Right cardiac atrium (tissue), 5 donors: Measurements from ENCODE around the gene SNTA1. TPM values are rescaled to one million over a fixed set of nuclear protein-coding genes. Genes with fewer than 3 reads are reported as not detected.

ENCODE experiments used
- ATAC-seq, 2 donors: fragments of 200-7000 bp; cut with Tn5 transposase; one replicate each; pipeline versions ENCODE4 v1.8.0 to v1.9.1; 2020; ENCODE audit warnings: moderate library complexity in 2 of 2, mild to moderate bottlenecking in 1 of 2
- DNase-seq, 3 donors: peaks; one replicate each; pipeline ENCODE4 v3.0.0-alpha.2; 2020
- H3K27ac ChIP-seq: one replicate; pipeline ENCODE4 v1.5.1; 2013; ENCODE audit warnings: mild to moderate bottlenecking, low read length, control low read depth, moderate library complexity
- H3K27me3 ChIP-seq: one replicate; pipeline ENCODE4 v1.6.1; 2013; ENCODE audit not compliant: control insufficient read depth, insufficient read depth
- H3K4me1 ChIP-seq: one replicate; pipeline ENCODE4 v1.6.1; 2013; ENCODE audit warnings: low read length; ENCODE audit not compliant: control insufficient read depth, insufficient read depth
- H3K4me3 ChIP-seq: one replicate; pipeline ENCODE4 v1.5.1; 2013; ENCODE audit warnings: low read length, control low read depth
- H3K9me3 ChIP-seq: one replicate; pipeline ENCODE4 v1.6.1; 2013; ENCODE audit warnings: low read length; ENCODE audit not compliant: control insufficient read depth
- WGBS: extraction: QIAGEN DNeasy Blood & Tissue Kit; methylation state at CpG from one replicate; pipeline ENCODE4 v1.1.7; 2013; 5-methylcytosine and 5-hydroxymethylcytosine counted together
- intact Hi-C, 4 donors: fragments of 100-400 bp; cut with DNase I; formaldehyde crosslinking; loops; one replicate each; pipeline versions ENCODE4 v1.11.0 to v1.14.0; 2022 to 2023
- polyA plus RNA-seq: library from polyadenylated mRNA; stranded (reverse); fragments of 200-250 nt; gene quantifications from one replicate; pipeline ENCODE4 v1.2.3, GENCODE V29; 2013
- total RNA-seq, 4 donors: library from RNA; stranded (reverse); fragmentation: NEBNext Ultra II Directional; extraction: Animal tissue kit (Norgen Biotek cat#: 25700); gene quantifications; one replicate each; pipeline ENCODE4 v1.2.1, GENCODE V29; 2021
- donor health status: healthy with polysubstance abuse.
- donor health status: DM: no; HTN: yes; CAD: no.
- donor health status: DM: no; HTN: no; CAD: no.
- donor health status: DM: no; HTN: yes; CAD: no; lungs with severe emphysema.
- donor health status: DM: yes; HTN: yes; CAD: no.

SNTA1 gene
- total and polyA plus RNA-seq, 5 donors = 160 to 221 (median 180) TPM

- ATAC-seq = no peak
- no peaks in the 10 kb centered on the region for H3K27me3 ChIP-seq
- H3K4me1 ChIP-seq = no peaks in the 10 kb centered on the region
- H3K9me3 ChIP-seq = no peaks in the 10 kb centered on the region
- no peak overlapping the region for H3K27ac ChIP-seq
- no peak for DNase-seq
- H3K4me3 ChIP-seq = no peak overlapping the region
- WGBS = 92% methylated on average over 3 of the region's 3 CpGs
- intact Hi-C loops = no loop called here
Measured at GRCh38 chr20:33388268-33388667, 55.3 kb downstream of the SNTA1 start.

GRCh38 chr20:33387177-33387576 is 56.4 kb downstream of the SNTA1 start:
- no peak overlapping the region for H3K4me3 ChIP-seq
- intact Hi-C loops = no loop called here
- H3K27me3 ChIP-seq = no peaks in the 10 kb centered on the region
- WGBS = 57% methylated on average over 7 of the region's 7 CpGs
- no peak overlapping the region for H3K27ac ChIP-seq
- no peaks in the 10 kb centered on the region for H3K4me1 ChIP-seq
- no peaks in the 10 kb centered on the region for H3K9me3 ChIP-seq
- ATAC-seq = peak; percentile 88 to 92
- peak; percentile 55 to 74 (median 74) for DNase-seq

GRCh38 chr20:33386673-33387072 is 56.9 kb downstream of the SNTA1 start:
- Histone ChIP-seq H3K27ac (no peak overlapping the region), H3K4me3 (no peak overlapping the region), H3K27me3 (no peaks in the 10 kb centered on the region), H3K4me1 (no peaks in the 10 kb centered on the region), H3K9me3 (no peaks in the 10 kb centered on the region)
- intact Hi-C loops = no loop called here
- 98% methylated on average over 1 of the region's 1 CpG for WGBS
- no peak for ATAC-seq
- no peak for DNase-seq

DNA sequence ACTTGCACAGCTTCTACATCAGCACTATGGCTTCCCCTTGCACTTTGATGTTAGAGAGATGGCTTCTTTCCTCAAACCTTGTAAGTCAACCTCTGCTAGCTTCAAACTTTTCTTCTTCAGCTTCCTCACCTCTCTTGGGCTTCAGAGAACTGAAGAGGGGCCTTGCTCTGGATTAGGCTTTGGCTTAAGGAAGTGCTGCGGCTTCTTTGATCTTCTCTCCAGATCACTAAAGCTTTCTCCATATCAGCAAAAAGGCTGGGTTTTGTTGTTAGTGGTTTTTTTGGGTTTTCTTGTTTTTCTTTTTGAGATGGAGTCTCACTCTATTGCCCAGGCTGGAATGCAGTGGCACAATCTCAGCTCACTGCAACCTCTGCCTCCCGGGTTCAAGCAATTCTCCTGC is 66.2 kb downstream of the SNTA1 start:
- Histone ChIP-seq H3K27me3 (no peaks in the 10 kb centered on the region), H3K9me3 (no peaks in the 10 kb centered on the region), H3K4me3 (no peak overlapping the region), H3K4me1 (no peaks in the 10 kb centered on the region), H3K27ac (no peak overlapping the region)
- WGBS = over 99% methylated on average over 2 of the region's 2 CpGs
- ATAC-seq = no peak
- no peak for DNase-seq
- intact Hi-C loops = no loop called here

- no peaks in the 10 kb centered on the region for H3K9me3 ChIP-seq
- DNase-seq (no peak), ATAC-seq (no peak)
- no peak overlapping the region for H3K27ac ChIP-seq
- H3K4me1 ChIP-seq = no peaks in the 10 kb centered on the region
- H3K27me3 ChIP-seq = no peaks in the 10 kb centered on the region
- H3K4me3 ChIP-seq = no peak overlapping the region
- intact Hi-C loops = no loop called here
- 97% methylated on average over 4 of the region's 4 CpGs for WGBS
Measured at GRCh38 chr20:33373735-33374605, 69.6 kb downstream of the SNTA1 start.

GRCh38 chr20:33372993-33373441 is 70.5 kb downstream of the SNTA1 start:
- Histone ChIP-seq H3K4me1 (no peaks in the 10 kb centered on the region), H3K9me3 (no peaks in the 10 kb centered on the region), H3K4me3 (no peak overlapping the region), H3K27me3 (no peaks in the 10 kb centered on the region), H3K27ac (no peak overlapping the region)
- WGBS = 90% methylated on average over 4 of the region's 4 CpGs
- DNase-seq (no peak), ATAC-seq (no peak)
- intact Hi-C loops = no loop called here

GRCh38 chr20:33370291-33370690 is 73.3 kb downstream of the SNTA1 start:
- Histone ChIP-seq H3K9me3 (no peaks in the 10 kb centered on the region), H3K4me3 (no peak overlapping the region), H3K4me1 (no peaks in the 10 kb centered on the region), H3K27me3 (no peaks in the 10 kb centered on the region), H3K27ac (no peak overlapping the region)
- ATAC-seq (no peak), DNase-seq (no peak)
- 92% methylated on average over 8 of the region's 8 CpGs for WGBS
- intact Hi-C loops = no loop called here

GRCh38 chr20:33362898-33363297 is 80.7 kb downstream of the SNTA1 start:
- Histone ChIP-seq H3K4me3 (no peak overlapping the region), H3K27me3 (no peaks in the 10 kb centered on the region), H3K9me3 (no peaks in the 10 kb centered on the region), H3K27ac (no peak overlapping the region), H3K4me1 (no peaks in the 10 kb centered on the region)
- intact Hi-C loops = no loop called here
- no peak for ATAC-seq
- WGBS = 47% methylated on average over 1 of the region's 1 CpG
- DNase-seq = no peak

DNA sequence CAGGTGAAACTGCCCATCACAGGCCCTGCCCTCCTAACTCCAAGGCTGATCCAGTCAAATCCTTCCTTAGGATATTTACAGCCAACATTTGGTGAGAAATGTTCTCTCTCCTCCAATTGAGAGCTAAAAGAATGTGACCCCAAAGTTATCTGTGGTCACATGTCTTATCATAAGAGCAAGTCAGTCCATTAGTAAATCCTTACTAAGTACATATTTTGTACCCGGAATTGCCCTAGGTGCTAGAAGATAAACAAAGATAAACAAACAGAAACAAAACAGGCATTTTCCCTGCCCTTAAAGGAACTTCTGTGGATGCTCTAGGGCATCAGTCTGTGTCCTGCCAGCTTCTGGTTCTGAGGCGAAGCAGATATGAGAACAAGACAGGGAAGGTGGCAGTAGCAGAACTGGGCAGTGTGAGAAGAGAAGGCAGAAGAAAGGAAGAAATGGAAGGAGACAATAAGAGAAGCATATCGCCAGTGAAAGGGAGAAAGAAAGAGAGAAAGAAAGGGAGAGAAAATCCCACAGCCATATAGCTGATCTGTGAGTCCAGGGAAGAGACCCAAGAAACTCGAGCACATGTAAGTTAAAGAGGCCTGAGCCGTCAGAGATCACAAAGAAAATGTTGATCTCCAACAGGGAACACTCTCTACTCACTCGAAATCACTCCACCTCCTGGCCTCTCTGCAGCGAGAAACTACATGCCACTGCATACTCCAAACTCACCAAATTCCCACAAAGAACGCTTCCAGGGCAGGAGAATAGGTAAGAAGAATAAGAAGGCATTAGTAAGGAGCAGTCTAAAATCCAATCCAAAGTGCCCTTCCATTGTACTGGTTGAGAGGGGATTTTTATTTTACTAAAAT is 83.9 kb downstream of the SNTA1 start:
- no peak overlapping the region for H3K27ac ChIP-seq

More for the DNA sequence above, 83.9 kb downstream of the SNTA1 start:
- 63% methylated on average over 8 of the region's 8 CpGs for WGBS
- ATAC-seq (peak; percentile 29 to 54), DNase-seq (no peak)
- H3K4me3 ChIP-seq = no peak overlapping the region
- H3K9me3 ChIP-seq = no peaks in the 10 kb centered on the region
- H3K4me1 ChIP-seq = no peaks in the 10 kb centered on the region
- intact Hi-C loops = no loop called here
- no peaks in the 10 kb centered on the region for H3K27me3 ChIP-seq
